Neuronal stem cell (in vitro differentiated cells): ENCODE results near the gene AGBL2.
"Not testable (repeated sequence)": the region's sequence is repeated elsewhere in the genome, so short reads cannot be mapped to it uniquely, and the experiment has no call there.

Experiments used
- DNase-seq: peaks from one replicate; pipeline ENCODE4 v3.0.0-alpha.2; 2013; ENCODE audit warnings: low spot score
- H2AFZ ChIP-seq: one replicate; pipeline ENCODE4 v1.6.1; 2013; ENCODE audit warnings: mild to moderate bottlenecking, low read length, inconsistent platforms
- H2AK5ac ChIP-seq: 2 replicates; pipeline ENCODE4 v1.6.1; 2013; ENCODE audit warnings: low read depth, mild to moderate bottlenecking, inconsistent platforms, low read length, moderate library complexity, mixed read lengths
- H2BK120ac ChIP-seq: 2 replicates; pipeline ENCODE4 v1.6.1; 2013; ENCODE audit warnings: low read depth, mild to moderate bottlenecking, inconsistent platforms, low read length, moderate library complexity, mixed read lengths
- H2BK12ac ChIP-seq: one replicate; pipeline ENCODE4 v1.6.1; 2013; ENCODE audit warnings: low read length, inconsistent platforms
- H2BK15ac ChIP-seq: 2 replicates; pipeline ENCODE4 v1.6.1; 2013; ENCODE audit warnings: mild to moderate bottlenecking, low read length, inconsistent platforms, mixed read lengths
- H2BK5ac ChIP-seq: one replicate; pipeline ENCODE4 v1.6.1; 2013; ENCODE audit warnings: inconsistent platforms, mild to moderate bottlenecking, low read length, moderate library complexity
- H3K14ac ChIP-seq: one replicate; pipeline ENCODE4 v1.6.1; 2013; ENCODE audit warnings: low read length, inconsistent platforms
- H3K18ac ChIP-seq: 2 replicates; pipeline ENCODE4 v1.6.1; 2013; ENCODE audit warnings: low read length, inconsistent platforms
- H3K23ac ChIP-seq: 2 replicates; pipeline ENCODE4 v1.6.1; 2013; ENCODE audit warnings: low read depth, mild to moderate bottlenecking, mixed read lengths, low read length, inconsistent platforms; ENCODE audit not compliant: poor library complexity
- H3K27ac ChIP-seq: replicated peaks from 3 replicates; pipeline ENCODE4 v1.5.1; 2013; ENCODE audit warnings: low read length, inconsistent platforms
- H3K27me3 ChIP-seq, 3 experiments: 2 replicates each; pipeline ENCODE4 v1.6.1; 2013; ENCODE audit warnings: low read length in 3 of 3, mild to moderate bottlenecking in 2 of 3, inconsistent platforms in 1 of 3, low read depth in 1 of 3, mixed read lengths in 1 of 3, moderate library complexity in 1 of 3; ENCODE audit not compliant: control insufficient read depth in 3 of 3, insufficient read depth in 3 of 3
- H3K36me3 ChIP-seq, 2 donors: replicated peaks in 1 of 2; 2 replicates each; pipeline ENCODE4 v1.6.1; 2013; ENCODE audit warnings: low read length in 2 of 2; ENCODE audit not compliant: control insufficient read depth in 2 of 2, insufficient read depth in 2 of 2
- H3K4ac ChIP-seq: 2 replicates; pipeline ENCODE4 v1.6.1; 2013; ENCODE audit warnings: inconsistent platforms, mild to moderate bottlenecking, low read length, moderate library complexity
- H3K4me1 ChIP-seq, 2 donors: 1 replicate in 1 of 2; 2 replicates in 1 of 2; pipeline ENCODE4 v1.6.1; 2013; ENCODE audit warnings: low read length in 2 of 2, low read depth in 1 of 2; ENCODE audit not compliant: control insufficient read depth in 2 of 2, insufficient read depth in 1 of 2
- H3K4me2 ChIP-seq: one replicate; pipeline ENCODE4 v1.6.1; 2013; ENCODE audit warnings: mild to moderate bottlenecking, low read length, inconsistent platforms; ENCODE audit not compliant: insufficient read depth, poor library complexity, severe bottlenecking
- H3K4me3 ChIP-seq, 2 donors: 2 replicates each; pipeline ENCODE4 v1.5.1; 2013; ENCODE audit warnings: low read length in 2 of 2, mild to moderate bottlenecking in 2 of 2, inconsistent platforms in 1 of 2, moderate library complexity in 1 of 2
- H3K79me1 ChIP-seq: one replicate; pipeline ENCODE4 v1.6.1; 2013; ENCODE audit warnings: low read depth, mild to moderate bottlenecking, inconsistent platforms, low read length, moderate library complexity
- H3K9ac ChIP-seq: one replicate; pipeline ENCODE4 v1.6.1; 2013; ENCODE audit warnings: mild to moderate bottlenecking, low read depth, low read length, inconsistent platforms; ENCODE audit not compliant: poor library complexity
- H3K9me3 ChIP-seq, 2 donors: replicated peaks in 1 of 2; 2 replicates each; pipeline versions ENCODE3 to v1.6.1; 2013; ENCODE audit warnings: low read length in 2 of 2, mild to moderate bottlenecking in 2 of 2, inconsistent platforms in 1 of 2, low read depth in 1 of 2, mixed read lengths in 1 of 2, moderate library complexity in 1 of 2; ENCODE audit not compliant: control insufficient read depth in 2 of 2, insufficient read depth in 1 of 2
- H4K8ac ChIP-seq: one replicate; pipeline ENCODE4 v1.6.1; 2013; ENCODE audit warnings: low read depth, mild to moderate bottlenecking, inconsistent platforms, low read length, moderate library complexity
- H4K91ac ChIP-seq: one replicate; pipeline ENCODE4 v1.6.1; 2013; ENCODE audit warnings: low read length, low read depth, mild to moderate bottlenecking, inconsistent platforms; ENCODE audit not compliant: poor library complexity
- WGBS, 2 donors: extraction: QIAGEN DNeasy Blood & Tissue Kit; methylation state at CpG; one replicate each; pipeline ENCODE4 v1.1.7; 2013; ENCODE audit warnings: missing lambda C conversion rate in 2 of 2, mixed read lengths in 1 of 2; ENCODE audit not compliant: insufficient read length in 2 of 2, insufficient replicate concordance in 1 of 2; ENCODE audit errors: extremely low coverage in 2 of 2; 5-methylcytosine and 5-hydroxymethylcytosine counted together

Gene AGBL2

DNA sequence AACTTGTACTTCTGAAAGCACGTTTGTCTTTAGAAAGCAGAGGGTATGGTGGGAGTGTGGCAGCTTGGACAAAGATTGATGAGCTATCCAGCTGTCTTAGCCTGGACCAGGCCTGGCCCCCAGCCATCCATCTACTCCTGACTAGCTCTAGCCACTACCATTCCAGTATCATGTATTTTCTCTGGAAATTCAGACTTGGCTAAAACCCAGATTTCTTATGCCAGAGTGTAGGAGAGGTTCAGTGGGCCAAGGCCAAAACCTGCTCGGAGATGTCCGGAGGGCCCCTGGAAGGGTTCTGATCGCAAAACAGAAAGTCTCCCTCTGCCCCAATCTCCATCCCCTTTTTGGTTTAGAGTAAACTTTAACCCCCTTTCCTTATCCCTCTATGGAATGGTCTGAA, 48.0 kb downstream of the AGBL2 start:
- Histone ChIP-seq H3K4ac (no peak overlapping the region), H4K8ac (no peak overlapping the region), H2BK12ac (no peak overlapping the region), H3K14ac (no peak overlapping the region), H4K91ac (no peak overlapping the region), H2BK5ac (no peak overlapping the region), H3K18ac (no peak overlapping the region), H3K4me2 (no peak overlapping the region), H3K4me1 (peaks cover 0 to 2% of the 10 kb centered on the region in 2 donors), H3K27ac (no peak overlapping the region), H3K36me3 (no peaks in the 10 kb centered on the region), H3K9ac (no peak overlapping the region), H3K79me1 (no peaks in the 10 kb centered on the region), H3K9me3 (no peaks in the 10 kb centered on the region), H3K4me3 (no peak overlapping the region), H3K27me3 (peaks cover 0 to 4% (median 0%) of the 10 kb centered on the region in 3 experiments), H2AK5ac (no peak overlapping the region), H2BK120ac (no peak overlapping the region), H3K23ac (no peak overlapping the region), H2BK15ac (no peak overlapping the region), H2AFZ (no peak overlapping the region)
- DNase-seq, result no peak
- WGBS, 2 donors, result no CpG with 5 or more reads among the region's 4 CpGs

DNA sequence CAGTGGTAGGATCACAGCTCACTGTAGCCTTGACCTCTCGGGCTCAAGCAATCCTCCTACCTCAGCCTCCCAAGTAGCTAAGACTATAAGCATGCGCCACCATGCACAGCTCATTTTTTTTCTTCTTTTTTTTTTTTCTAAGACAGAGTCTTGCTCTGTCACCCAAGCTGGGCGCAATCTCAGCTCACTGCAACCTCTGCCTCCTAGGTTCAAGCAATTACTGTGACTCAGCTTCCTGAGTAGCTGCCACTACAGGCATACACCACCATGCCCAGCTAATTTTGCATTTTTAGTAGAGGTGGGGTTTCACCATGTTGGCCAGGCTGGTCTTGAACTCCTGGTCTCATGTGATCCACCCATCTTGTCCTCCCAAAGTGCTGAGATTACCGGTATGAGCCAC, 50.2 kb downstream of the AGBL2 start:
- not testable (repeated sequence) for H2AK5ac ChIP-seq, H2BK120ac ChIP-seq, H2BK12ac ChIP-seq, H3K27me3 ChIP-seq, H3K27ac ChIP-seq, H4K91ac ChIP-seq, H3K9ac ChIP-seq, H2BK5ac ChIP-seq, H3K4me1 ChIP-seq, H3K4ac ChIP-seq, H2AFZ ChIP-seq, H3K4me2 ChIP-seq, H3K14ac ChIP-seq, H2BK15ac ChIP-seq, H3K9me3 ChIP-seq, H3K23ac ChIP-seq, H3K18ac ChIP-seq, H3K36me3 ChIP-seq, H3K4me3 ChIP-seq, H3K79me1 ChIP-seq, H4K8ac ChIP-seq, DNase-seq
- WGBS, 2 donors, result no CpG with 5 or more reads among the region's 4 CpGs

DNA sequence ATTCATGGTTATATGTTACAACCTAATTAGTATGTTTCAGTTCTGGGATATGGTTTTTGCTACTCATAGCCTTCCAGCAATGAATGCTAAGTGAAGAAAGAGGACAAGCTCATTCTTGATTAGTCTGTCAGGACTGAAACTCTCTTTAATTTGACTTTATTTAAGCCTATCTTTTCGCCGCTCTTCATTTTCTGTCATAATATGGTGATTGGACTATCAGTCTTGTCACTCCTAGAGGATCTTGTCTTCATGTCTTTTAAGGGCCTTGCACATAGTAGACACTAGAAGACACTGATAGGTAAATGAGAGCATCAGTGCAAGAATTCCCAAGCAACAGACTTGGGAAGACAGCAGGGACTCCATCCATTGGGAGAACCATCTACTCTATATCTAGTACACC, 53.9 kb downstream of the AGBL2 start:
- Histone ChIP-seq H3K9ac (no peak overlapping the region), H3K79me1 (no peaks in the 10 kb centered on the region), H3K4me2 (no peak overlapping the region), H2BK5ac (no peak overlapping the region), H3K4me1 (peaks cover 0 to 2% of the 10 kb centered on the region in 2 donors), H3K18ac (no peak overlapping the region), H3K27ac (no peak overlapping the region), H4K91ac (no peak overlapping the region), H4K8ac (no peak overlapping the region), H3K4ac (no peak overlapping the region), H3K9me3 (no peaks in the 10 kb centered on the region), H3K36me3 (no peaks in the 10 kb centered on the region), H2AK5ac (no peak overlapping the region), H3K27me3 (no peaks in the 10 kb centered on the region), H3K14ac (no peak overlapping the region), H3K23ac (no peak overlapping the region), H2BK15ac (no peak overlapping the region), H3K4me3 (no peak overlapping the region), H2AFZ (no peak overlapping the region), H2BK120ac (no peak overlapping the region), H2BK12ac (no peak overlapping the region)
- WGBS, 2 donors, result no CpG with 5 or more reads among the region's 2 CpGs
- DNase-seq, result no peak

DNA sequence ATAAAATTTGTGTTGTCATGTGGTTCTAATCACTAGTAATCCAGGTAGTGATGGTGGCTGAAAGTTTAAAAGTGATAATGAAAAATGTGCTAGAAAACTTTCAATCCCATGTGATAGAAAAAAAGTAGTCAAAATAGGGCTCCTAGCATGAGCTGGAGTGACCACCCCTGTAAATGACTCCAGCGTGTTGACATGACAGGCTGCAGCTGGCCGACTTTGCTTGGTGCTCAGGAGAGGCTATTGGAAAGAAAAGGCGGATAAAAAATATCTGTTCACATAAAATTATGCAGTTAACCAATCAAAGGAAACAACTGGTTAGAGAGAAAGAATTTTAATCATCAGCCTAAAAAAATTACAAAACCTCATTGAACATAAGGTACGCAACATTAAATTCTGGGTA, 55.9 kb downstream of the AGBL2 start:
- Histone ChIP-seq H2BK15ac (no peak overlapping the region), H3K4me3 (no peak overlapping the region), H3K36me3 (no peaks in the 10 kb centered on the region), H2AFZ (no peak overlapping the region), H3K9ac (no peak overlapping the region), H3K4me1 (peaks cover 0 to 2% of the 10 kb centered on the region in 2 donors), H3K9me3 (no peaks in the 10 kb centered on the region), H3K14ac (no peak overlapping the region), H2AK5ac (no peak overlapping the region), H3K18ac (no peak overlapping the region), H3K27ac (no peak overlapping the region), H4K91ac (no peak overlapping the region), H2BK5ac (no peak overlapping the region), H3K27me3 (no peaks in the 10 kb centered on the region), H3K79me1 (no peaks in the 10 kb centered on the region), H2BK12ac (no peak overlapping the region), H3K23ac (no peak overlapping the region), H3K4ac (no peak overlapping the region), H4K8ac (no peak overlapping the region), H3K4me2 (no peak overlapping the region), H2BK120ac (no peak overlapping the region)
- WGBS, 2 donors, result no CpG with 5 or more reads among the region's 4 CpGs
- no peak for DNase-seq
